Heart right ventricle (tissue), 16 donors: ENCODE data around the gene LPCAT1. TPM values are rescaled to one million over a fixed set of nuclear protein-coding genes. Genes with fewer than 3 reads are reported as not detected.

Experiments
- ATAC-seq, 8 donors: fragments of 200-7000 bp; cut with Tn5 transposase; one replicate each; pipeline ENCODE4 v1.9.1; 2020; ENCODE audit warnings: mild to moderate bottlenecking in 8 of 8, moderate library complexity in 8 of 8, moderate number of reproducible peaks in 1 of 8
- DNase-seq, 2 donors: peaks; one replicate each; pipeline ENCODE4 v3.0.0-alpha.2; 2020
- H3K27ac ChIP-seq, 10 donors: fragments of 200-600 bp; sonication (generic) in 2 of 10; one replicate each; pipeline versions ENCODE4 v1.5.0 to v1.8.0; 2020 to 2022; ENCODE audit warnings: mild to moderate bottlenecking in 3 of 10
- H3K27me3 ChIP-seq, 7 donors: fragments of 200-600 bp; one replicate each; pipeline ENCODE4 v1.8.0; 2021 to 2022; ENCODE audit warnings: mild to moderate bottlenecking in 2 of 7
- H3K36me3 ChIP-seq, 9 donors: fragments of 200-600 bp; sonication (generic) in 1 of 9; one replicate each; pipeline versions ENCODE4 v1.5.0 to v1.8.0; 2020 to 2022; ENCODE audit warnings: mild to moderate bottlenecking in 2 of 9
- H3K4me1 ChIP-seq, 9 donors: fragments of 200-600 bp; sonication (generic) in 1 of 9; one replicate each; pipeline versions ENCODE4 v1.5.0 to v1.8.0; 2020 to 2022; ENCODE audit warnings: mild to moderate bottlenecking in 4 of 9
- H3K4me3 ChIP-seq, 10 donors: fragments of 200-600 bp; sonication (generic) in 2 of 10; one replicate each; pipeline versions ENCODE4 v1.5.0 to v1.8.0; 2020 to 2022; ENCODE audit warnings: mild to moderate bottlenecking in 7 of 10, moderate library complexity in 2 of 10
- H3K9me3 ChIP-seq, 11 donors: fragments of 200-600 bp in 10 of 11; sonication (generic) in 2 of 11; one replicate each; pipeline versions ENCODE4 v1.5.0 to v1.8.0; 2013 to 2022; ENCODE audit warnings: mild to moderate bottlenecking in 2 of 11, control low read depth in 1 of 11, moderate library complexity in 1 of 11
- CTCF ChIP-seq, 9 donors: fragments of 200-600 bp; sonication (generic) in 2 of 9; IDR thresholded peaks; one replicate each; pipeline versions ENCODE4 v1.5.0 to v1.8.0; 2021 to 2022; ENCODE audit warnings: antibody characterized with exemption in 9 of 9, mild to moderate bottlenecking in 5 of 9, moderate library complexity in 1 of 9
- WGBS, 2 donors: extraction: QIAGEN DNeasy Blood & Tissue Kit; methylation state at CpG; one replicate each; pipeline ENCODE4 v1.1.7; 2013; ENCODE audit warnings: inconsistent platforms in 1 of 2; 5-methylcytosine and 5-hydroxymethylcytosine counted together
- intact Hi-C, 10 donors: fragments of 100-400 bp; cut with DNase I; formaldehyde crosslinking; loops; one replicate each; pipeline versions ENCODE4 v1.11.1 to v1.14.2; 2022
- polyA plus RNA-seq, 2 donors: library from polyadenylated mRNA; stranded (reverse); fragments of 200-250 nt; gene quantifications; one replicate each; pipeline ENCODE4 v1.2.3, GENCODE V29; 2013
- total RNA-seq, 10 donors: library from RNA; stranded (reverse); fragmentation: NEBNext Ultra II Directional in 3 of 10; extraction: Animal tissue kit (Norgen Biotek cat#: 25700) in 3 of 10; gene quantifications; one replicate each; pipeline versions ENCODE4 v1.2.1 to v1.2.4, GENCODE V29; 2021 to 2023
- donor health status: Arrhythmogenic right ventricular cardiomyopathy.
- donor health status: ischemic (EF 13 %, LVEDD 7.1; RV severe dilation, severe dysfunction).
- donor health status: healthy with polysubstance abuse.
- donor health status: DM: no; HTN: yes; CAD: no.
- donor health status: DM: no; HTN: no; CAD: no.
- donor health status: ischemic (EF 25% LVEDD 6.9; RV normal size, moderate dysfunction).
- donor health status: ischemic (EF 25% LVEDD 5.7; RV mildly dilated, moderate dysfunction).
- donor health status: healthy.
- donor health status: DM: yes; HTN: yes; CAD: no.
- donor health status: Ischemic cardiomyopathy.
- donor health status: ischemic (EF 35%, LVEDD 5.7; RV mildly dilated, moderate dysfunction).
- donor health status: nonischemic (EF 11% LVEDD 7.7; RV severe dilation, severe dysfunction).
- donor health status: DM: yes; HTN: yes; CAD: no.
- donor health status: PGD.
- donor health status: ischemic (EF 29% LVEDD 5.4; RV normal size, mild dysfunction).
- donor health status: nonischemic (EF 23%, LVEDD 6.1; RV moderate dilation, normal function).

Gene LPCAT1
- total and polyA plus RNA-seq, 12 donors: 5.6 to 25.5 (median 9.6) TPM

GRCh38 chr5:1535646-1536045, 11.9 kb upstream of the LPCAT1 start:
- 85 to 93% methylated on average over 3 of the region's 3 CpGs for WGBS, 2 donors
- no peak for DNase-seq

DNA sequence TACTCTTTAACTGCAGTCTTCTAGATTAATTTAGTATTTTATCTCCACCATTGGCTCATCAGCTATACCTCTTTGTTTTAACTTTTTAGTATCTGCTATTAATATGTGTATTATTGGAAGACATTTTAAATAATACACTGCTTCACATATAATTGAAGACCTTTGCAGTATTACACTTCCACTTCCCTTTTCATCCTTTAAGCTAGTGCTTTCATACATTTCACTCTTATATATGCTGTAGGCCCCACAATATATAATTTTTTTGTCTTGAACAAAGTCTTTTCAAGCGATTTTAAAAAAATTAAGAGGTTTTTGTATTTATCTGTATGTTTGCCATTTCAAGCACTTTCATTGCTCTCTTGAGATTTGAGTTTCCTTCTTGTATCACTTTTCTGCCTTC, 8.6 kb upstream of the LPCAT1 start:
- Histone ChIP-seq H3K36me3 (no peaks in the 10 kb centered on the region), H3K27ac (no peak overlapping the region), H3K4me1 (peaks cover 0 to 15% (median 0%) of the 10 kb centered on the region in 9 donors), H3K9me3 (no peaks in the 10 kb centered on the region), H3K4me3 (no peak overlapping the region), H3K27me3 (no peaks in the 10 kb centered on the region)
- TF ChIP-seq CTCF (IDR thresholded peaks at IDR 0.05): no peak
- WGBS, 2 donors: 40 to 67% methylated on average over 1 of the region's 1 CpG
- no peak for ATAC-seq
- intact Hi-C loops: no loop called here
- DNase-seq: no peak

More at GRCh38 chr5:1535646-1536045, 11.9 kb upstream of the LPCAT1 start:
- H3K36me3 ChIP-seq: no peaks in the 10 kb centered on the region
- peaks cover 0 to 15% (median 0%) of the 10 kb centered on the region in 9 donors for H3K4me1 ChIP-seq
- peak overlapping the region in 1 of 10 donors; percentile 27 for H3K4me3 ChIP-seq
- peak overlapping the region in 1 of 10 donors; percentile 84 for H3K27ac ChIP-seq
- intact Hi-C loops: no loop called here
- ATAC-seq: no peak
- no peak for TF ChIP-seq CTCF (IDR thresholded peaks at IDR 0.05)
- H3K27me3 ChIP-seq: no peaks in the 10 kb centered on the region
- no peaks in the 10 kb centered on the region for H3K9me3 ChIP-seq

GRCh38 chr5:1529498-1529897, 5.7 kb upstream of the LPCAT1 start:
- DNase-seq (no peak), ATAC-seq (no peak)
- intact Hi-C loops: no loop called here
- H3K27me3 ChIP-seq: no peaks in the 10 kb centered on the region
- no peaks in the 10 kb centered on the region for H3K9me3 ChIP-seq
- H3K27ac ChIP-seq: no peak overlapping the region
- H3K36me3 ChIP-seq: no peaks in the 10 kb centered on the region
- 88 to 90% methylated on average over 3 of the region's 3 CpGs for WGBS, 2 donors
- no peak for TF ChIP-seq CTCF (IDR thresholded peaks at IDR 0.05)
- H3K4me3 ChIP-seq: no peak overlapping the region
- peaks cover 0 to 4% (median 1%) of the 10 kb centered on the region in 9 donors for H3K4me1 ChIP-seq

GRCh38 chr5:1527533-1528205, 3.9 kb upstream of the LPCAT1 start:
- Histone ChIP-seq H3K36me3 (no peaks in the 10 kb centered on the region), H3K9me3 (no peaks in the 10 kb centered on the region), H3K27me3 (no peaks in the 10 kb centered on the region), H3K27ac (no peak overlapping the region), H3K4me3 (no peak overlapping the region), H3K4me1 (peaks cover 2 to 11% (median 8%) of the 10 kb centered on the region in 9 donors)
- no peak for ATAC-seq
- no peak for TF ChIP-seq CTCF (IDR thresholded peaks at IDR 0.05)
- intact Hi-C loops: no loop called here
- 79 to 83% methylated on average over 12 of the region's 12 CpGs for WGBS, 2 donors
- DNase-seq: no peak
